Endothelial cell of hepatic sinusoid (primary cell): ENCODE measurements around the gene TANGO2.

Experiments used
- in situ Hi-C: cut with HindIII; loops from 2 replicates; pipeline ENCODE4 v1.10.0; 2017; ENCODE audit warnings: low sequenced_read_pairs

The TANGO2 gene

GRCh38 chr22:20020533-20021195 lies at the start of gene TANGO2:
TSS of gene TANGO2 (plus strand) at chr22:20021110. CDS start at chr22:20036799, 15,689 bp downstream.
- in situ Hi-C loops: loop anchor here (5.0 kb wide), 1 partner anchor 48 kb away; no protein-coding TSS in a partner anchor

GRCh38 chr22:19971276-19972124 lies 49.4 kb upstream of the TANGO2 start:
- in situ Hi-C loops: loop anchor here (5.0 to 10.0 kb wide), 3 partner anchors 49 to 173 kb away; partner anchors contain the start of gene TANGO2

- in situ Hi-C loops: loop anchor here (5.0 to 10.0 kb wide), 3 partner anchors 50 to 173 kb away; partner anchors contain the start of gene TANGO2
Observed at GRCh38 chr22:19972251-19972650, 48.7 kb upstream of the TANGO2 start.

GRCh38 chr22:19972652-19973550 lies 48.0 kb upstream of the TANGO2 start:
- in situ Hi-C loops: loop anchor here (5.0 to 10.0 kb wide), 3 partner anchors 49 to 172 kb away; partner anchors contain the start of gene TANGO2

- in situ Hi-C loops: loop anchor here (5.0 to 10.0 kb wide), 3 partner anchors 49 to 171 kb away; partner anchors contain the start of gene TANGO2
Observed at GRCh38 chr22:19973551-19974267, 47.2 kb upstream of the TANGO2 start.

- in situ Hi-C loops: loop anchor here (5.0 to 10.0 kb wide), 3 partner anchors 48 to 170 kb away; partner anchors contain the start of gene TANGO2
Observed at GRCh38 chr22:19974268-19974861, 46.5 kb upstream of the TANGO2 start.

- in situ Hi-C loops: loop anchor here (5.0 to 10.0 kb wide), 3 partner anchors 47 to 170 kb away; partner anchors contain the start of gene TANGO2
Observed at GRCh38 chr22:19974935-19975706, 45.8 kb upstream of the TANGO2 start.

GRCh38 chr22:19975707-19976035 lies 45.2 kb upstream of the TANGO2 start:
- in situ Hi-C loops: loop anchor here (10.0 kb wide), 1 partner anchor 169 kb away; no protein-coding TSS in a partner anchor

GRCh38 chr22:19976671-19977070 lies 44.2 kb upstream of the TANGO2 start:
- in situ Hi-C loops: loop anchor here (10.0 kb wide), 1 partner anchor 168 kb away; no protein-coding TSS in a partner anchor

GRCh38 chr22:19977296-19978243 lies 43.3 kb upstream of the TANGO2 start:
- in situ Hi-C loops: loop anchor here (10.0 kb wide), 1 partner anchor 167 kb away; no protein-coding TSS in a partner anchor

GRCh38 chr22:19978748-19979147 lies 42.2 kb upstream of the TANGO2 start:
- in situ Hi-C loops: loop anchor here (10.0 kb wide), 1 partner anchor 166 kb away; no protein-coding TSS in a partner anchor

- in situ Hi-C loops: loop anchor here (10.0 kb wide), 1 partner anchor 165 kb away; no protein-coding TSS in a partner anchor
Observed at GRCh38 chr22:19979712-19980493, 41.0 kb upstream of the TANGO2 start.

- in situ Hi-C loops: no loop called here
Observed at GRCh38 chr22:19980766-19981165, 40.1 kb upstream of the TANGO2 start.

- in situ Hi-C loops: no loop called here
Observed at GRCh38 chr22:19981171-19981960, 39.5 kb upstream of the TANGO2 start.
